ENCODE measurements around the gene C1GALT1. TPM values are rescaled to one million over a fixed set of nuclear protein-coding genes. Genes with fewer than 3 reads are reported as not detected.
"Not testable (repeated sequence)": the region's sequence is repeated elsewhere in the genome, so short reads cannot be mapped to it uniquely, and the experiment has no call there.

Gene C1GALT1
- 20.6 TPM for total RNA-seq
- long read RNA-seq, full-length matches to known transcripts: 11 of 15 reads
- long read RNA-seq, partial matches to known transcripts: 0 of 15 reads
- long read RNA-seq, other reads (novel, unspliced or antisense): 4 of 15 reads

GRCh38 chr7:7182156-7183060 is at the start of gene C1GALT1:
C1GALT1 (plus strand) TSS chr7:7182544; CDS start chr7:7234320, 51,776 bp downstream.
- intact Hi-C loops (cut with DNase I): loop anchor here (5.0 to 10.0 kb wide), 2 partner anchors 80 to 548 kb away; partner anchors contain the start of gene ZNF316
- peak; percentile 99 for DNase-seq (ENCODE audit: low spot score)

- DNase-seq (ENCODE audit: low spot score): no peak
- intact Hi-C loops (cut with DNase I): no loop called here
These were observed 48.3 kb upstream of the C1GALT1 start for GRCh38 chr7:7134046-7134445.

- DNase-seq (ENCODE audit: low spot score): no peak
- intact Hi-C loops (cut with DNase I): no loop called here
These were observed 47.3 kb upstream of the C1GALT1 start for GRCh38 chr7:7135074-7135473.

GRCh38 chr7:7135924-7136323 is 46.4 kb upstream of the C1GALT1 start:
- intact Hi-C loops (cut with DNase I); DNase-seq (ENCODE audit: low spot score): not testable (repeated sequence)

GRCh38 chr7:7136466-7137381 is 45.6 kb upstream of the C1GALT1 start:
- intact Hi-C loops (cut with DNase I): no loop called here
- no peak for DNase-seq (ENCODE audit: low spot score)

GRCh38 chr7:7138897-7139296 is 43.4 kb upstream of the C1GALT1 start:
- intact Hi-C loops (cut with DNase I): no loop called here

GRCh38 chr7:7143404-7143803 is 38.9 kb upstream of the C1GALT1 start:
- DNase-seq (ENCODE audit: low spot score); intact Hi-C loops (cut with DNase I): not testable (repeated sequence)

More at GRCh38 chr7:7138897-7139296, 43.4 kb upstream of the C1GALT1 start:
- no peak for DNase-seq (ENCODE audit: low spot score)

- DNase-seq (ENCODE audit: low spot score); intact Hi-C loops (cut with DNase I): not testable (repeated sequence)
These were observed 37.2 kb upstream of the C1GALT1 start for GRCh38 chr7:7145151-7145550.

- intact Hi-C loops (cut with DNase I): no loop called here
- no peak for DNase-seq (ENCODE audit: low spot score)
These were observed 35.5 kb upstream of the C1GALT1 start for GRCh38 chr7:7146837-7147236.

GRCh38 chr7:7148798-7149481 is 33.4 kb upstream of the C1GALT1 start:
- intact Hi-C loops (cut with DNase I): no loop called here
- DNase-seq (ENCODE audit: low spot score): no peak

GRCh38 chr7:7151285-7151684 is 31.1 kb upstream of the C1GALT1 start:
- no peak for DNase-seq (ENCODE audit: low spot score)
- intact Hi-C loops (cut with DNase I): no loop called here

- no peak for DNase-seq (ENCODE audit: low spot score)
- intact Hi-C loops (cut with DNase I): no loop called here
These were observed 30.5 kb upstream of the C1GALT1 start for GRCh38 chr7:7151865-7152264.

- intact Hi-C loops (cut with DNase I): no loop called here
These were observed 30.0 kb upstream of the C1GALT1 start for GRCh38 chr7:7152315-7152714.

GRCh38 chr7:7154355-7154754 is 28.0 kb upstream of the C1GALT1 start:
- DNase-seq (ENCODE audit: low spot score): not testable (repeated sequence)

More at GRCh38 chr7:7152315-7152714, 30.0 kb upstream of the C1GALT1 start:
- DNase-seq (ENCODE audit: low spot score): no peak

GRCh38 chr7:7156663-7157062 is 25.7 kb upstream of the C1GALT1 start:
- DNase-seq (ENCODE audit: low spot score): no peak
- intact Hi-C loops (cut with DNase I): no loop called here

More at GRCh38 chr7:7154355-7154754, 28.0 kb upstream of the C1GALT1 start:
- intact Hi-C loops (cut with DNase I): not testable (repeated sequence)

- intact Hi-C loops (cut with DNase I): no loop called here
- DNase-seq (ENCODE audit: low spot score): no peak
These were observed 25.0 kb upstream of the C1GALT1 start for GRCh38 chr7:7157177-7157886.

- intact Hi-C loops (cut with DNase I): no loop called here
- DNase-seq (ENCODE audit: low spot score): no peak
These were observed 24.5 kb upstream of the C1GALT1 start for GRCh38 chr7:7157887-7158271.

- intact Hi-C loops (cut with DNase I): no loop called here
- no peak for DNase-seq (ENCODE audit: low spot score)
These were observed 23.2 kb upstream of the C1GALT1 start for GRCh38 chr7:7159063-7159658.
